B cell (primary cell): ENCODE data around the gene ITPR3.

ENCODE experiments used
- CTCF ChIP-seq: fragments of 200-600 bp; IDR thresholded peaks from one replicate; pipeline ENCODE4 v1.8.0; 2022; ENCODE audit warnings: antibody characterized with exemption, mild to moderate bottlenecking
- EZH2 ChIP-seq: IDR thresholded peaks from 2 replicates; pipeline ENCODE4 v1.6.1; 2012; ENCODE audit warnings: borderline replicate concordance, low read depth, mild to moderate bottlenecking, moderate library complexity, low read length; ENCODE audit not compliant: insufficient read depth, poor library complexity, severe bottlenecking

GRCh38 chr6:33683051-33683571 lies 62.0 kb downstream of the ITPR3 start:
- TF ChIP-seq CTCF (no peak), EZH2 (no peak)
